PC-3 (cell line): ENCODE results near the gene UFSP2.

ENCODE experiments used
- EZH2 ChIP-seq: fragments of 300-600 bp; sonication (generic); IDR thresholded peaks from one replicate; pipeline ENCODE4 v1.6.1; 2017; ENCODE audit warnings: antibody characterized with exemption, mild to moderate bottlenecking, low read length; ENCODE audit not compliant: unreplicated experiment
- EZH2phosphoT487 ChIP-seq: fragments of 300-600 bp; sonication (generic); IDR thresholded peaks from 2 replicates; pipeline ENCODE4 v1.6.1; 2018; ENCODE audit warnings: mild to moderate bottlenecking, antibody characterized with exemption, low read length, borderline replicate concordance
- TF ChIP-seq, protein P1 (sequence below): fragments of 300-600 bp; sonication (generic); conservative IDR thresholded peaks from 2 replicates; pipeline ENCODE4 v1.5.1; 2017; ENCODE audit warnings: antibody characterized with exemption, low read depth, mild to moderate bottlenecking, low read length

DNA sequence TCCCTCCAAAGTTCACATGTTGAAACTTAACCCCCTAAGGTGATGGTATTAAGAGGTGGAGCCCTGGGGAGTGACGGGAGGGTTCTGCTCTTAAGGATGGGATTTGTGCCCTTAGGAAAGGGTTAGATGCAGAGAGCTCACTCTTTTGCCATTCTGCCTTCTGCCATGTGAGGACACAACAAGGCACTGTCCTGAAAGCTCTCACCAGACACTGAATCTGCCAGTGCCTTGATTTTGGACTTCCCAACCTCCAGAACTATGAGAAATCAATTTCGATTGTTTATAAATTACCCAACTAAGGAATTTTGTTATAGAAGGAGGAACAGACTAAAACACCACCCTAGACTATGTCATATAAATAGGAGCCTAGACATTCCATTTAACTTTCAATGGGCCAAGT lies 41.7 kb downstream of the UFSP2 start:
- TF ChIP-seq, protein P1, sequence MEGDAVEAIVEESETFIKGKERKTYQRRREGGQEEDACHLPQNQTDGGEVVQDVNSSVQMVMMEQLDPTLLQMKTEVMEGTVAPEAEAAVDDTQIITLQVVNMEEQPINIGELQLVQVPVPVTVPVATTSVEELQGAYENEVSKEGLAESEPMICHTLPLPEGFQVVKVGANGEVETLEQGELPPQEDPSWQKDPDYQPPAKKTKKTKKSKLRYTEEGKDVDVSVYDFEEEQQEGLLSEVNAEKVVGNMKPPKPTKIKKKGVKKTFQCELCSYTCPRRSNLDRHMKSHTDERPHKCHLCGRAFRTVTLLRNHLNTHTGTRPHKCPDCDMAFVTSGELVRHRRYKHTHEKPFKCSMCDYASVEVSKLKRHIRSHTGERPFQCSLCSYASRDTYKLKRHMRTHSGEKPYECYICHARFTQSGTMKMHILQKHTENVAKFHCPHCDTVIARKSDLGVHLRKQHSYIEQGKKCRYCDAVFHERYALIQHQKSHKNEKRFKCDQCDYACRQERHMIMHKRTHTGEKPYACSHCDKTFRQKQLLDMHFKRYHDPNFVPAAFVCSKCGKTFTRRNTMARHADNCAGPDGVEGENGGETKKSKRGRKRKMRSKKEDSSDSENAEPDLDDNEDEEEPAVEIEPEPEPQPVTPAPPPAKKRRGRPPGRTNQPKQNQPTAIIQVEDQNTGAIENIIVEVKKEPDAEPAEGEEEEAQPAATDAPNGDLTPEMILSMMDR: no peak
- TF ChIP-seq EZH2phosphoT487 (no peak), EZH2 (no peak)
